Keratinocyte (primary cell): ENCODE results near the gene HOXD1. TPM values are rescaled to one million over a fixed set of nuclear protein-coding genes. Genes with fewer than 3 reads are reported as not detected.
A peak's percentile ranks its signal among the peaks of the same experiment; 100 is the strongest.

Experiments
- DNase-seq: peaks from one replicate; pipeline ENCODE4 v3.0.0-alpha.2; 2011; ENCODE audit warnings: low read depth, missing footprints, low spot score
- FAIRE-seq: peaks from 2 replicates; lab custom pipeline; 2011; peaks lifted over from hg19 to GRCh38; lab: Jason Lieb, UNC
- H2AFZ ChIP-seq: 2 replicates; pipeline ENCODE4 v1.6.0; 2012; ENCODE audit warnings: low read length, control low read depth, inconsistent platforms; ENCODE audit not compliant: control insufficient read depth
- H3K27ac ChIP-seq: 2 replicates; pipeline ENCODE4 v1.5.1; 2011; ENCODE audit warnings: low read length; ENCODE audit not compliant: control insufficient read depth, insufficient read depth
- H3K27me3 ChIP-seq: 3 replicates; pipeline ENCODE4 v1.6.0; 2011; ENCODE audit warnings: low read length; ENCODE audit not compliant: control insufficient read depth, insufficient read depth; ENCODE audit errors: extremely low read depth
- H3K36me3 ChIP-seq, 2 experiments: 2 replicates in 1 of 2; 3 replicates in 1 of 2; pipeline ENCODE4 v1.5.1; 2011; ENCODE audit warnings: low read length in 2 of 2, mild to moderate bottlenecking in 1 of 2; ENCODE audit not compliant: control insufficient read depth in 2 of 2, insufficient read depth in 2 of 2; ENCODE audit errors: extremely low read depth in 1 of 2
- H3K4me1 ChIP-seq: 3 replicates; pipeline ENCODE4 v1.5.1; 2011; ENCODE audit warnings: low read length; ENCODE audit not compliant: control insufficient read depth, insufficient read depth; ENCODE audit errors: extremely low read depth
- H3K4me2 ChIP-seq: 3 replicates; pipeline ENCODE4 v1.6.0; 2011; ENCODE audit warnings: low read depth, low read length; ENCODE audit not compliant: control insufficient read depth, insufficient read depth; ENCODE audit errors: extremely low read depth
- H3K4me3 ChIP-seq, 3 experiments: fragments of 200-600 bp in 1 of 3; sonication (generic) in 1 of 3; 2 replicates in 2 of 3; 3 replicates in 1 of 3; pipeline ENCODE4 v1.5.1; 2011 to 2016; ENCODE audit warnings: low read length in 3 of 3, mild to moderate bottlenecking in 3 of 3, control low read depth in 2 of 3, inconsistent platforms in 1 of 3, low read depth in 1 of 3, mixed read lengths in 1 of 3, mixed run types in 1 of 3, moderate library complexity in 1 of 3; ENCODE audit not compliant: control insufficient read depth in 2 of 3, insufficient read depth in 2 of 3; ENCODE audit errors: extremely low read depth in 1 of 3
- H3K79me2 ChIP-seq: 2 replicates; pipeline ENCODE4 v1.6.0; 2012; ENCODE audit warnings: low read length; ENCODE audit not compliant: control insufficient read depth, insufficient read depth
- H3K9ac ChIP-seq: 3 replicates; pipeline ENCODE4 v1.6.0; 2011; ENCODE audit warnings: low read length; ENCODE audit not compliant: control insufficient read depth, insufficient read depth; ENCODE audit errors: extremely low read depth
- H3K9me1 ChIP-seq: 3 replicates; pipeline ENCODE4 v1.6.0; 2011; ENCODE audit warnings: low read length; ENCODE audit not compliant: control insufficient read depth, insufficient read depth; ENCODE audit errors: extremely low read depth
- H3K9me3 ChIP-seq: 2 replicates; pipeline ENCODE4 v1.5.1; 2012; ENCODE audit warnings: low read depth, low read length; ENCODE audit not compliant: control insufficient read depth
- H4K20me1 ChIP-seq: 3 replicates; pipeline ENCODE4 v1.6.0; 2011; ENCODE audit warnings: low read length; ENCODE audit not compliant: control insufficient read depth, insufficient read depth; ENCODE audit errors: extremely low read depth
- EZH2 ChIP-seq: IDR thresholded peaks from one replicate; pipeline ENCODE4 v1.6.1; 2012; ENCODE audit warnings: inconsistent platforms, mild to moderate bottlenecking, low read length, moderate library complexity
- dilution Hi-C: fragments of 300-500 bp; cut with MboI; formaldehyde crosslinking; loops from one replicate; pipeline ENCODE4 v1.7.0; 2020; ENCODE audit warnings: low sequenced_read_pairs; ENCODE audit not compliant: extremely low pct_ligation_motif_present
- polyA plus RNA-seq, 5 experiments: library from polyadenylated mRNA; depleted of rRNA in 3 of 5; stranded (reverse) in 3 of 5; stranded (forward) in 1 of 5; unstranded in 1 of 5; fragments of >200 nt; gene quantifications; 1 replicate in 1 of 5; 2 replicates in 3 of 5; 3 replicates in 1 of 5; pipeline versions ENCODE4 v1.2.1 to v1.2.3, GENCODE V29; 2011 to 2012; ENCODE audit warnings: missing spikeins in 2 of 5, low read depth in 1 of 5, low replicate concordance in 1 of 5
- TF ChIP-seq, protein P1 (sequence below), 3 experiments: IDR thresholded peaks in 1 of 3; conservative IDR thresholded peaks in 1 of 3; optimal IDR thresholded peaks in 1 of 3; 2 replicates in 2 of 3; 3 replicates in 1 of 3; pipeline versions ENCODE3 to v1.5.1; 2011; ENCODE audit warnings: low read length in 3 of 3, mild to moderate bottlenecking in 3 of 3, moderate library complexity in 2 of 3, control low read depth in 1 of 3, inconsistent platforms in 1 of 3; ENCODE audit not compliant: insufficient read depth in 2 of 3; ENCODE audit errors: extremely low read depth in 1 of 3

Gene HOXD1
- polyA plus RNA-seq, 1 donor (not counting 4 experiments of a cell fraction or from before 2014, with no cell fraction given): not detected

DNA sequence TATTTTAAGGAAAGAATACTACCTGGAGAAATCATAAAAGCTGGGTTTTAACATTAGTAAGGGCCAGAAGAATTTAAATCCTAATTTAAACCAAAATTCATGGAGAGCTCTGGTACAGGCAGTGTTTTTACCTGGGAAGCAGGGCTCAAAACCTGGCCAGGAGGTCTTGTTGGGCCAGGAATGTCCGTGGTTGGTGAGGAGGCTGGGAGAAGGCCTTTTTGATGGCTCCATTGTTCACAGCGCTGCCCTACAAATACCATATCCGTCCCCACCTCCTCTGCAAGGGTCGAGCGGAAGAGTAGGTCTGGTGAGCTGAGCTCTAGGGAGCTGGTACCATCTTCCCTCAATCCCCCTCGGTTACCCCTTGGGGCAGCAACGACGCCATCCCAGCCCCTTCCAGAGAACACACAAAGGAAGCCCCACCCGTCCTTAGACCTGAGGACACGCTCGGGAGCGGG is 10.9 kb upstream of the HOXD1 start:
- no peak overlapping the region for H3K9ac ChIP-seq
- H3K4me3 ChIP-seq: peak overlapping the region in 2 of 3 experiments; percentile 22 to 28
- dilution Hi-C loops: no loop called here
- H3K9me3 ChIP-seq: no peaks in the 10 kb centered on the region
- no peak overlapping the region for H3K27ac ChIP-seq
- H3K36me3 ChIP-seq: no peaks in the 10 kb centered on the region
- DNase-seq: no peak
- H3K9me1 ChIP-seq: no peaks in the 10 kb centered on the region
- H3K4me2 ChIP-seq: peak overlapping the region; percentile 54
- peaks cover 2% of the 10 kb centered on the region for H4K20me1 ChIP-seq
- no peak for FAIRE-seq
- H3K4me1 ChIP-seq: peaks cover 4% of the 10 kb centered on the region
- no peak overlapping the region for H2AFZ ChIP-seq
- TF ChIP-seq, protein P1, sequence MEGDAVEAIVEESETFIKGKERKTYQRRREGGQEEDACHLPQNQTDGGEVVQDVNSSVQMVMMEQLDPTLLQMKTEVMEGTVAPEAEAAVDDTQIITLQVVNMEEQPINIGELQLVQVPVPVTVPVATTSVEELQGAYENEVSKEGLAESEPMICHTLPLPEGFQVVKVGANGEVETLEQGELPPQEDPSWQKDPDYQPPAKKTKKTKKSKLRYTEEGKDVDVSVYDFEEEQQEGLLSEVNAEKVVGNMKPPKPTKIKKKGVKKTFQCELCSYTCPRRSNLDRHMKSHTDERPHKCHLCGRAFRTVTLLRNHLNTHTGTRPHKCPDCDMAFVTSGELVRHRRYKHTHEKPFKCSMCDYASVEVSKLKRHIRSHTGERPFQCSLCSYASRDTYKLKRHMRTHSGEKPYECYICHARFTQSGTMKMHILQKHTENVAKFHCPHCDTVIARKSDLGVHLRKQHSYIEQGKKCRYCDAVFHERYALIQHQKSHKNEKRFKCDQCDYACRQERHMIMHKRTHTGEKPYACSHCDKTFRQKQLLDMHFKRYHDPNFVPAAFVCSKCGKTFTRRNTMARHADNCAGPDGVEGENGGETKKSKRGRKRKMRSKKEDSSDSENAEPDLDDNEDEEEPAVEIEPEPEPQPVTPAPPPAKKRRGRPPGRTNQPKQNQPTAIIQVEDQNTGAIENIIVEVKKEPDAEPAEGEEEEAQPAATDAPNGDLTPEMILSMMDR (optimal IDR thresholded peaks at IDR 0.05 in 1 of 3, IDR thresholded peaks at IDR 0.05 in 1 of 3, conservative IDR thresholded peaks at IDR 0.05 in 1 of 3; ENCODE audit: extremely low read depth in 1 of 3, insufficient read depth in 2 of 3, low read length in 3 of 3): no peak
- TF ChIP-seq EZH2: no peak
- no peaks in the 10 kb centered on the region for H3K79me2 ChIP-seq
- H3K27me3 ChIP-seq: peaks cover 75% of the 10 kb centered on the region

DNA sequence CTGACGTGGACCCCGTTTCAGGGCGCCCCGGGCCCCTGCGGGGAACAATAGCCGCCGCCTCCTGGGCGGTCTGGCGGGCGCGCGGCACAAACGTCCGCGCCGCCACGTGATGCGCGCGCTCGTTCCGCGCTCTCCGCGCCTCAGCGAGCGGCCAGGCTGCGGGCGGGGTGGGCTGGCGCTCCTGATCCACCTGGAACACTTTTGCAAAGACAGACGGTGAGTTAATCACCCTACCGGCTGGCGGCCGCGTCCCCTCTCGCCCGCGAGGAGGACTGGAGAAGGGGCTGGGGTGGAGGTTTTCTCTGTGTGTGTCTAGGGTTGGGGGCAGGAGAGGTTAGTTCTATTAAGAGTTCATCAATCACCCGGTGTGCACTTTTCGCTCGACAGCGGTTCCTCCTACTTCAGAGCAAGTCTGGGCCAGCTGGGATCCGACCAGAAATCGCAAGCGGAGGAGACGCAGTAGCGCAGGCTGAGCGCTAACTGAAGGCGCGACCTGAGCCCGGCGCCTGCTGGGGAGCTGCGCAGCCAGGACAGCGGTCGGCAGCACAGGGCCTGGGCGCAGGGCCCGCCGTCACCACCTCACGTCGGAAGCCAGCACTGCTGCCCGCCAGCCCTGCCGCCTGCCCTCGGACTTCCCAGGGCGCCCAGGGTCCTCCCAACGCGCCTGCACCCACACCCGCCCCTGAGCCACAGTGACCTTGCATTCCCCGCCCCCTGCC is 10.3 kb upstream of the HOXD1 start:
- Histone ChIP-seq H3K9me1 (no peaks in the 10 kb centered on the region), H3K27ac (no peak overlapping the region), H3K36me3 (no peaks in the 10 kb centered on the region), H3K9me3 (no peaks in the 10 kb centered on the region), H3K4me1 (peaks cover 4% of the 10 kb centered on the region), H3K9ac (no peak overlapping the region), H4K20me1 (peaks cover 2% of the 10 kb centered on the region), H3K27me3 (peaks cover 69% of the 10 kb centered on the region), H3K4me3 (peak overlapping the region; percentile 22 to 54 (median 28)), H3K79me2 (no peaks in the 10 kb centered on the region), H2AFZ (no peak overlapping the region), H3K4me2 (peak overlapping the region; percentile 54)
- DNase-seq (peak; percentile 5), FAIRE-seq (no peak)
- TF ChIP-seq EZH2: no peak
- TF ChIP-seq, protein P1 (optimal IDR thresholded peaks at IDR 0.05 in 1 of 3, IDR thresholded peaks at IDR 0.05 in 1 of 3, conservative IDR thresholded peaks at IDR 0.05 in 1 of 3; ENCODE audit: extremely low read depth in 1 of 3, insufficient read depth in 2 of 3, low read length in 3 of 3): no peak
- dilution Hi-C loops: no loop called here
